Measurements from ENCODE around the gene IQSEC2. TPM values are rescaled to one million over a fixed set of nuclear protein-coding genes. Genes with fewer than 3 reads are reported as not detected.

Gene IQSEC2
- total RNA-seq, 4 donors from 2014 or later = 12.2 to 14.8 (median 14.0) TPM

DNA sequence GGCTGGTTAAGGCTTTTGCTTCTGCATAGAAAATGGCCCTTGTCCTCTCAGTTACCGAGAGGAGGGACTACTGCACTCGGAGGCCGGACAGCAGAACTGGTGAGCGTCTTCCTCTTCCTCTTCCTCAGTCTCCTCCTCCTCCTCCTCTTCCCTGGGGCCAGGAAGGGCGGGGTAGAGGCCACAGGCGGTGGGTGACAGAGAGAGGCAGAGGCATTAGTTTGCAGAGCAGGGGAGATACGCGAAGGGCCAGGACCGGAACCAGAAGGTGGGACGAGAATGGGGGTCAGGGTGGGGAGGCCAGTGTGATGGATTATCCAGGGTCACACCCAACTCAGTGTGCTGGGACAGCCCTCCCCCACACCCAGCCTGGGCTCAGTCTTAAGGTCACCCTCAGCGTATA lies 14.5 kb downstream of the IQSEC2 start:
- no peak for ATAC-seq (ENCODE audit: low FRiP score)
- DNase-seq (ENCODE audit: low spot score) = no peak
- TF ChIP-seq, protein P1, sequence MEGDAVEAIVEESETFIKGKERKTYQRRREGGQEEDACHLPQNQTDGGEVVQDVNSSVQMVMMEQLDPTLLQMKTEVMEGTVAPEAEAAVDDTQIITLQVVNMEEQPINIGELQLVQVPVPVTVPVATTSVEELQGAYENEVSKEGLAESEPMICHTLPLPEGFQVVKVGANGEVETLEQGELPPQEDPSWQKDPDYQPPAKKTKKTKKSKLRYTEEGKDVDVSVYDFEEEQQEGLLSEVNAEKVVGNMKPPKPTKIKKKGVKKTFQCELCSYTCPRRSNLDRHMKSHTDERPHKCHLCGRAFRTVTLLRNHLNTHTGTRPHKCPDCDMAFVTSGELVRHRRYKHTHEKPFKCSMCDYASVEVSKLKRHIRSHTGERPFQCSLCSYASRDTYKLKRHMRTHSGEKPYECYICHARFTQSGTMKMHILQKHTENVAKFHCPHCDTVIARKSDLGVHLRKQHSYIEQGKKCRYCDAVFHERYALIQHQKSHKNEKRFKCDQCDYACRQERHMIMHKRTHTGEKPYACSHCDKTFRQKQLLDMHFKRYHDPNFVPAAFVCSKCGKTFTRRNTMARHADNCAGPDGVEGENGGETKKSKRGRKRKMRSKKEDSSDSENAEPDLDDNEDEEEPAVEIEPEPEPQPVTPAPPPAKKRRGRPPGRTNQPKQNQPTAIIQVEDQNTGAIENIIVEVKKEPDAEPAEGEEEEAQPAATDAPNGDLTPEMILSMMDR (IDR thresholded peaks at IDR 0.05) = no peak

DNA sequence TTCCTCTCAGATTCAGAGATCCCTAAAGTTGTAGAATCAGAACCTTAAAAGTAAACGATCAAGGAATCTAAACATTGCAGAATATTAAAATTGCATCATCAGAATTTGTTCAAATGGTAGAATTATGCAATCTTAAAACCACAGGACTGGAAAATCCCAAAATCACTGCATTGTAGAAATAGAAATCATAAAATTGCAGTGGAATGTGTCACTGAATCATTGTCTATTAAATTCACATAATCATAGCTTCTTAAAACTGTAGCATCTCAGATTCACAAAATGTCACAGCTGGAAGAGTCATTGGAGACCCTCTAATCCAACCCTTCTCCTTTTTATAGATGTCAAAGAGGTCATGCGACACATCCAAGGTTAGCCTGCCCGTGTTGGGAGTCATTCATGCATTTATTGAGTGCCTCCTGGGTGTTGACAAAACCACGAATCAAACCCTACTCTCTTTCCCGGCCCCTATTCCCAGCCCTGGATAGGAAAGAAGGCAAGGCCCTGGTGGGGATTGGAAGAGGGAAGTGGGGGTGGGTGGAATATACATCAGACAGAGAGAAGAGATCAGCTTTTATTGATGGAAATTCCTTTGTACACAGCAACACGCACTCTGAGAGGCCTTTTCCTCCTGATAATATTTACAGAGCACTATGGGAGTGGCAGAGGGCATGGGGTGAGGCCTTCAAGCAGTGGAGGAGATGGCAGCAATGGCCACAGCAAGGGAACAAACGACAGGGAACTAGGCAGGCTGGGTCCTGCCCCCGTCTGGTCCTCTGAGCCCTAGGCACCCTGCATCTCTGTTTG lies 15.4 kb downstream of the IQSEC2 start:
- DNase-seq (ENCODE audit: low spot score) = no peak
- TF ChIP-seq, protein P1 (IDR thresholded peaks at IDR 0.05) = no peak
- no peak for ATAC-seq (ENCODE audit: low FRiP score)

DNA sequence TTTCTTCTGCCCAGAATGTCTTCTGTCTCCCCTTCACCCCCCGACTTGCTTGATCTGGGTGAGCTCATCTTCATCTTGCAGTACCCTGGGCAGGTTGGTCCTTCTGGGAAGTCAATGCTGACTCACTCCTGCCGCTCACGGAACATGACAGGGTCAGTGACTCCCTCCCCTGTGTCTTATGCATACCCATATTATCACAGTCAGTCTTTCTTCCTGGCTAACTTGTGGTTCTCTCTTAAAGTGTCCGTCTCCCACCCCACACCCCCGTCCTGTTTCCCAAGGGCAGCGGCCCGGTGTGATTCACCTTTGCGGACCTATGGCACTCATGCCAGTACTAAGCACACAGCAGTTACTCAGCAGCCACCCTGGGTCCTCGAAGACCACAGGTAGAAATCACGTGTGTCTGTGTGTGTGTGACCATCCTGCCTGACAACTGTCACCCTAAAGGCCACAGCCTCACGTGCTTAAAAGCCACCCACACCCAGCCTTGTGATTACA lies 17.7 kb downstream of the IQSEC2 start:
- TF ChIP-seq, protein P1 (IDR thresholded peaks at IDR 0.05) = no peak
- peak; percentile 65 for ATAC-seq (ENCODE audit: low FRiP score)
- no peak for DNase-seq (ENCODE audit: low spot score)

DNA sequence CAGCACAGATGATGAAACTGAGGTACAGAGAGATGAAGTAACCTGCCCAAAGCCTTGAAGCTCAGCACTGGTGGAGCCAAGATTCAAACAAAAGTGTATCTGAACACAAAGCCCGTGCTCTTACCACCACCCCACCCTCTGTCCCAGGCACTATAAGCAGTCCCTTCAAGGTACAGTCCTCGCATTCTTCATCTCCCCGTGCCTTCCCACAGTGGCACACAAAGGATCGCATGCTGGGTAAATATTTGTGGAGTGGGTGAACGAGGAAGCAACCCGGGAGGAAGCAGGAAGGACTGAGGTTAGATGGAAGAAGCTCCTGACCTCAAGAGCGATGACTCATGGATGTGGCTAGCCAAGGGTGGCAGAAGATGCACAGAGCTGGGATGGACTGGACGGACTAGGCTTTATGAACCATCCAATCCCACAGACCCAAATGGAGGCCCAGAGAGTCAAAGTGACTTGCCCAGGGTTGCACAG lies 18.4 kb downstream of the IQSEC2 start:
- no peak for DNase-seq (ENCODE audit: low spot score)
- ATAC-seq (ENCODE audit: low FRiP score) = no peak

GRCh38 chrX:53262189-53262917 lies 19.0 kb downstream of the IQSEC2 start:
- no peak for ATAC-seq (ENCODE audit: low FRiP score)
- no peak for DNase-seq (ENCODE audit: low spot score)
- TF ChIP-seq, protein P1 (IDR thresholded peaks at IDR 0.05) = no peak

More for the DNA sequence above, 18.4 kb downstream of the IQSEC2 start:
- TF ChIP-seq, protein P1 (IDR thresholded peaks at IDR 0.05) = no peak

DNA sequence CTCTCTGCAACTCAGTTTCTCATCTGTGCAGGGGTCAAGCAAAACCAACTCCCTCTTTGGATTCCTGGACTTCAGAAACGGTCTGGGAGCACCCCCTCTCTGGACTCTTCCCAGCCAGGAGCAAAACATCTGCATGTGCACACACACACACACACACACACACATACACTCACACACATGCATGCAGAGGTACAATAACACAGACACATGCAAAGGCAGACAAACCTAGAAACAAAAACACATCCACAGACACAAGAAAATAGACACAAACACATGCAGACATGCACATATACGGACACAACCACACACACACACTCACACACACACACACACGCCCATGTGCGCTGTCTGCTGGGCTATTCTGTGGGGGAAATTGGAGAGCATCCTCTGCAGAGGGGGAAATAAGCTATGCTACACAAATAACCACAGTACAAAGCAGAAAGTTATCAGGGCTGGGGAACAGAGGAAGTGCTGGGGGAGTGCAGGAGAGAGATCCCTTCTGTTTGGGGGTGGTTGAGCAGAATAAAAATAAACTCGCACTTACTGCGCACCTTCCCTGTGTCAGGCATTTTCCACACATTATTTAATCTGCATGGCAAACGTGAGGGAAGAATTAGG lies 19.9 kb downstream of the IQSEC2 start:
- ATAC-seq (ENCODE audit: low FRiP score) = no peak
- TF ChIP-seq, protein P1 (IDR thresholded peaks at IDR 0.05) = no peak
- DNase-seq (ENCODE audit: low spot score) = no peak

All from omental fat pad (tissue), 4 donors.